Chondrocyte (in vitro differentiated cells): ENCODE data around the gene IFITM2. TPM values are rescaled to one million over a fixed set of nuclear protein-coding genes. Genes with fewer than 3 reads are reported as not detected.
A peak's percentile ranks its signal among the peaks of the same experiment; 100 is the strongest.

Experiments
- DNase-seq: peaks from one replicate; pipeline ENCODE4 v3.0.0; 2021; ENCODE audit warnings: mixed read lengths, low spot score
- H3K27ac Mint-ChIP-seq: one replicate; pipeline ENCODE4 v1.8.0; 2021; ENCODE audit warnings: mild to moderate bottlenecking, moderate library complexity, mixed read lengths; ENCODE audit not compliant: unreplicated experiment
- H3K27me3 Mint-ChIP-seq: 2 replicates; pipeline ENCODE4 v1.8.0; 2021; ENCODE audit warnings: low read depth, mixed read lengths
- H3K36me3 Mint-ChIP-seq: 2 replicates; pipeline ENCODE4 v1.8.0; 2021; ENCODE audit warnings: low read depth, mixed read lengths
- H3K4me1 Mint-ChIP-seq: 2 replicates; pipeline ENCODE4 v1.8.0; 2021; ENCODE audit warnings: low read depth, mild to moderate bottlenecking, mixed read lengths
- H3K4me3 Mint-ChIP-seq: one replicate; pipeline ENCODE4 v1.8.0; 2021; ENCODE audit warnings: mild to moderate bottlenecking, moderate library complexity, mixed read lengths; ENCODE audit not compliant: unreplicated experiment
- H3K9me3 Mint-ChIP-seq: 2 replicates; pipeline ENCODE4 v1.8.0; 2021; ENCODE audit warnings: low read depth, mixed read lengths
- CTCF ChIP-seq: fragments of 200-600 bp; sonication (generic); IDR thresholded peaks from 2 replicates; pipeline ENCODE4 v1.5.0; 2021; ENCODE audit warnings: antibody characterized with exemption, mild to moderate bottlenecking, moderate library complexity
- total RNA-seq: library from RNA; stranded (reverse); gene quantifications from 3 replicates; pipeline ENCODE4 v1.2.1, GENCODE V29; 2021

Gene IFITM2
- total RNA-seq, 1 donor from 2014 or later, result 109 TPM

- Mint-ChIP-seq H3K27me3 (peaks cover 13% of the 10 kb centered on the region), H3K4me1 (peaks cover 7% of the 10 kb centered on the region), H3K27ac (no peak overlapping the region), H3K4me3 (no peak overlapping the region), H3K9me3 (peaks cover 4% of the 10 kb centered on the region), H3K36me3 (peaks cover 1% of the 10 kb centered on the region)
- DNase-seq, result no peak
- TF ChIP-seq CTCF, result no peak
Measured at GRCh38 chr11:272931-273198, 34.8 kb upstream of the IFITM2 start.

DNA sequence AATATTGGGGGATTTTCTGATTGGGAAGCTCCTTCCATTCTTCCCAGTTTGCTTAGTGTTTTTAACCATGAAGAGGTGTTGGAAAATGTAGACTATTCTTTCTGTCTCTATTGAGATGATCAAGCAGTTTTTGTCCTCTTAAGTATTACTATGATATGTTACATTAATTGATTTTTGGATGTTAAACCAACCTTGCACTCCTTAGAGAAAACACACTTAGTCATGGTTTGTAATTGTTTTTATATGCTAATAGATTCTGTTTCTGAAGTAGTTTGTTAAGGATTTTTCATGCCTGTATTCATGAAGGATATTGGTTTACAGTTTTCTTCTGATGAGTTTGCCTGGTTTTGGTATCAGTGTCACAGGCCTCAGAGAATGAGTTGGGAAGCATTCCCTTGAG is 31.4 kb upstream of the IFITM2 start:
- peaks cover 1% of the 10 kb centered on the region for H3K36me3 Mint-ChIP-seq
- peaks cover 4% of the 10 kb centered on the region for H3K27me3 Mint-ChIP-seq
- no peak for DNase-seq
- H3K4me3 Mint-ChIP-seq, result no peak overlapping the region
- no peak for TF ChIP-seq CTCF
- H3K4me1 Mint-ChIP-seq, result no peaks in the 10 kb centered on the region
- no peak overlapping the region for H3K27ac Mint-ChIP-seq
- peaks cover 4% of the 10 kb centered on the region for H3K9me3 Mint-ChIP-seq

DNA sequence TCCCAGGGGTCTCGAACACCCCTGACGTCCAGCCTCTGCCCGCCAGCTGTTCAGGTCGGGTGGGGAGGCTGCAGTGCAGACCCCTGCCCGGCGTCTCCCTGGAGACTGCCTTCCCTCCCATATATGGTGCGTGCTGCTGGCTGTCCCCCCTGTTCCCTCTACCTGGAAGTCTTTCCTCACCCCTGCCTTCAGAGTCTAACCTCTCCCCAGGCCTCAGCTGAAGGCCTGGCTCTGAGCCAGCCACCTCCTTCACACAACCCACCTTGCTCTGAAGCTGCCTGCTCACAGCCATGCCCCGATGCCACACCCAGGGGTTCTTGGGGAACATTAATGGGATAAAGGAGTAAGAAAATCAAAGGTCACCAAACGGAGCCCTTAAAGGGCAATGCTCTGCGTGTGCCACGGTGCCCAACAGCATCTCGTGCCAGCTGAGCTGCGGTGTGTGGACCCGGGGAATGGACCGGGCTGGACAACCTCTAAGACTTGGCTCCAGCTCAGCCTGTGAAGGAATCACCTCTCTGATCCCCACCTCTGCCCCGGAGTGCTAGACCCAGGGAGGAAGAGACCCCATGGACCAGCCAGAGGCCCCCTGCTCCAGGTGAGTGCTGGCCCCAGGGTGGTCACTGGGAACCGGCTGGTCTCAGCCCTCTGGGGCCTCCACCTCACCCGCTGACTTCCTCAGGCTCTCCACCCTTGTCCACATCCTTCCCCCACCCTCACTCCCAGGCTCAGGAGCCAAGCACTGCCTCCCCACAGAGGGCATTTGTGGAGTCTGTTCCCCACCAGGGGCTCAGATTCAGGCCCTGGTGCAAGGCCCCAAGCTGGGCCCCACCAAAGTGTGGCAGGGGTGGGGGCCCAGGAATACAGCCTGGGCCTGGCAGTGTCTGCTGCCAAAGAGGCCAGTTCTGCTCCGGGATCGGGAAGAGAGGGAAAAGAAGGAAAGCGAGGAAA is 29.3 kb upstream of the IFITM2 start, which contains the start of gene NLRP6:
NLRP6 (plus strand) TSS at position 407 of the 951 bp plus-strand sequence; CDS start at position 570, 163 bp downstream.
- DNase-seq, result peak; percentile 59
- Mint-ChIP-seq H3K27me3 (peaks cover 9% of the 10 kb centered on the region), H3K27ac (no peak within 1 kb of the TSS), H3K4me3 (no peak within 1 kb of the TSS), H3K4me1 (no peaks in the 10 kb centered on the region), H3K9me3 (peaks cover 4% of the 10 kb centered on the region), H3K36me3 (peaks cover 1% of the 10 kb centered on the region)
- no peak for TF ChIP-seq CTCF

DNA sequence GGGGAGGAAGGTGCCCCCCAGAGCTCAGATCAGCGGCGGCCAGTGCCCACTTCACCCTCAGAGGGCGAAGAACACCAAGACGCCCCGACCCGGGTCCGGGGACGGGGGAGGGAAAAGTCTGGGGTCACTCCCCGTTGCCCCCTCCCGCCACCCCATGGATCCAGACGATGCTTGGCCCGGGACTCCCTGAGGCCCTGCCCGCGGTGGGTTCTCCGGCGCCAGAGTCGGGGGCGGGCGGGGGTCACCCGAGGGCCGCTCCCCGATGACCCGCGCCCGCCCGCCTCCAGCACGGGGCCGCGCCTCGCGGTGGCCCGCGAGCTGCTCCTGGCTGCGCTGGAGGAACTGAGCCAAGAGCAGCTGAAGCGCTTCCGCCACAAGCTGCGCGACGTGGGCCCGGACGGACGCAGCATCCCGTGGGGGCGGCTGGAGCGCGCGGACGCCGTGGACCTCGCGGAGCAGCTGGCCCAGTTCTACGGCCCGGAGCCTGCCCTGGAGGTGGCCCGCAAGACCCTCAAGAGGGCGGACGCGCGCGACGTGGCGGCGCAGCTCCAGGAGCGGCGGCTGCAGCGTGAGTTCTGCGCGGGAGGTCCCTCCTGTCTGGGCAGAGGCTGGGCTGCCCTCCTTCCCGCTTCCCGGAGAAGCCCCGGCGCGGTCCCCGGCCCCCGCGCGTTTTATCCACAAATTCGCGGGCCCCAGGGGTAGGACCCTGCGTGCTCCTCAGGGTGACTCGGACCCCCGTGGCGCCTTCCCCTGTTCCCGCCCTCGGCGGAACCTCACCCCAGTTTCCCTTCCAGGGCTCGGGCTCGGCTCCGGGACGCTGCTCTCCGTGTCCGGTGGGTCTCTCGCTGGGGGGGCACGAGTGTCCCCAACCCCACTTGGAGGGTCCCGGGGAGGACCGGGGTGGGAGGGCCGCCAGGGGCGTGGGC is 28.3 kb upstream of the IFITM2 start:
- H3K36me3 Mint-ChIP-seq, result peaks cover 1% of the 10 kb centered on the region
- H3K27ac Mint-ChIP-seq, result no peak overlapping the region
- H3K4me3 Mint-ChIP-seq, result no peak overlapping the region
- DNase-seq, result peak; percentile 81
- peaks cover 4% of the 10 kb centered on the region for H3K9me3 Mint-ChIP-seq
- H3K4me1 Mint-ChIP-seq, result no peaks in the 10 kb centered on the region
- TF ChIP-seq CTCF, result no peak
- peaks cover 7% of the 10 kb centered on the region for H3K27me3 Mint-ChIP-seq
